ENCODE measurements around the gene INSL6.

INSL6 gene

DNA sequence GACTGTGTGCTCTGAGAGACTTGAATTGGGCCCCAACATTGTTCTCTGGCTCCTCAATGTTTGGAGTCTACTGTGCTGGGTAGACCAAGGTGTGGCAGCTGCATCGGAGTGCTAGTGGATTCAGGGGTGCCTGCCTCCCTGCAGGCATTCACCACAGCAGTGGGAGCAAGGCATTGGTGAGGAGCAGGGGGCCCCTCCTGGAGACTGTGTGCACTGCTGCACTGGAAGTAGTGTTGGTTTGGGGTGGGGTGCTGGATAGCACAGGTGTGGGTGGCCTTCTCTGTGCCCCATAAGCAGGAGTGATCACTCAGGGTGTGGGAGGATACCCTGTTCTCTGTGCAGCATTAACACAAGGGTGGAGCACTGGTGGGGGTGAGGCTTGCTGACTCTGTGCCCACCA, 39.2 kb downstream of the INSL6 start:
- TF ChIP-seq MAX (IDR thresholded peaks at IDR 0.05) (no peak), TEAD4 (IDR thresholded peaks at IDR 0.05) (no peak), TAF1 (IDR thresholded peaks at IDR 0.05; ENCODE audit: low read depth) (no peak), CEBPB (IDR thresholded peaks at IDR 0.05) (no peak), FOXM1 (IDR thresholded peaks at IDR 0.05; ENCODE audit: borderline replicate concordance, low read depth) (no peak)

- TF ChIP-seq ZBTB7A (IDR thresholded peaks at IDR 0.05; ENCODE audit: low read depth) = no peak
- TF ChIP-seq CREB1 (IDR thresholded peaks at IDR 0.05; ENCODE audit: low read depth) = no peak
- TF ChIP-seq NFIC (IDR thresholded peaks at IDR 0.05) = no peak
These were observed 41.2 kb downstream of the INSL6 start for GRCh38 chr9:5144217-5144616.

DNA sequence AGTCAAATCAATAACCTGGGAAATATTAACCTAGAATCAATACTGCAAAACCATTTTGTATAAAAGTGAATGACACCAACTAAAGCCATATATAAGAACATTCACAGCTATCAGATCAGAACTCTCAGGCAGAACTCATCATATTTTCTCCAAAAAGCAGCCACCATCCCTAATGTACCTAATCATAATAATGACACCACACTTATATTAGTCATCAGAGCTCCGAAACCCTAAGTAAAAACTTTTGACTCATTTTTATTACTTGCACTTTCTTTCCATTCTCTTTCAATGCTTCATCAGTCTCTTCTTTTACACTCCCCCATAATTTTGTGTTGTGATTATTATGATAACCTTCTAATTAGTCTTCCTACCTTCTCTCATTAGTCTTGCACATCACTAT, 45.3 kb downstream of the INSL6 start:
- TF ChIP-seq TEAD4 (IDR thresholded peaks at IDR 0.05) = no peak
- TF ChIP-seq CREB1 (IDR thresholded peaks at IDR 0.05; ENCODE audit: low read depth) = no peak
- TF ChIP-seq, protein P1, sequence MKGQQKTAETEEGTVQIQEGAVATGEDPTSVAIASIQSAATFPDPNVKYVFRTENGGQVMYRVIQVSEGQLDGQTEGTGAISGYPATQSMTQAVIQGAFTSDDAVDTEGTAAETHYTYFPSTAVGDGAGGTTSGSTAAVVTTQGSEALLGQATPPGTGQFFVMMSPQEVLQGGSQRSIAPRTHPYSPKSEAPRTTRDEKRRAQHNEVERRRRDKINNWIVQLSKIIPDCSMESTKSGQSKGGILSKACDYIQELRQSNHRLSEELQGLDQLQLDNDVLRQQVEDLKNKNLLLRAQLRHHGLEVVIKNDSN (IDR thresholded peaks at IDR 0.05) = no peak
- no peak for TF ChIP-seq TCF12 (IDR thresholded peaks at IDR 0.05; ENCODE audit: low read depth)
- no peak for TF ChIP-seq TAF1 (IDR thresholded peaks at IDR 0.05; ENCODE audit: low read depth)
- TF ChIP-seq RAD21 (IDR thresholded peaks at IDR 0.05; ENCODE audit: low read depth) = no peak
- no peak for TF ChIP-seq NFIC (IDR thresholded peaks at IDR 0.05)
- TF ChIP-seq ZBTB7A (IDR thresholded peaks at IDR 0.05; ENCODE audit: low read depth) = no peak
- TF ChIP-seq YY1 (IDR thresholded peaks at IDR 0.05; ENCODE audit: low read depth) = no peak
- no peak for TF ChIP-seq EGR1 (IDR thresholded peaks at IDR 0.05)
- no peak for TF ChIP-seq CEBPB (IDR thresholded peaks at IDR 0.05)
- TF ChIP-seq MAX (IDR thresholded peaks at IDR 0.05) = no peak
- TF ChIP-seq, protein P2, sequence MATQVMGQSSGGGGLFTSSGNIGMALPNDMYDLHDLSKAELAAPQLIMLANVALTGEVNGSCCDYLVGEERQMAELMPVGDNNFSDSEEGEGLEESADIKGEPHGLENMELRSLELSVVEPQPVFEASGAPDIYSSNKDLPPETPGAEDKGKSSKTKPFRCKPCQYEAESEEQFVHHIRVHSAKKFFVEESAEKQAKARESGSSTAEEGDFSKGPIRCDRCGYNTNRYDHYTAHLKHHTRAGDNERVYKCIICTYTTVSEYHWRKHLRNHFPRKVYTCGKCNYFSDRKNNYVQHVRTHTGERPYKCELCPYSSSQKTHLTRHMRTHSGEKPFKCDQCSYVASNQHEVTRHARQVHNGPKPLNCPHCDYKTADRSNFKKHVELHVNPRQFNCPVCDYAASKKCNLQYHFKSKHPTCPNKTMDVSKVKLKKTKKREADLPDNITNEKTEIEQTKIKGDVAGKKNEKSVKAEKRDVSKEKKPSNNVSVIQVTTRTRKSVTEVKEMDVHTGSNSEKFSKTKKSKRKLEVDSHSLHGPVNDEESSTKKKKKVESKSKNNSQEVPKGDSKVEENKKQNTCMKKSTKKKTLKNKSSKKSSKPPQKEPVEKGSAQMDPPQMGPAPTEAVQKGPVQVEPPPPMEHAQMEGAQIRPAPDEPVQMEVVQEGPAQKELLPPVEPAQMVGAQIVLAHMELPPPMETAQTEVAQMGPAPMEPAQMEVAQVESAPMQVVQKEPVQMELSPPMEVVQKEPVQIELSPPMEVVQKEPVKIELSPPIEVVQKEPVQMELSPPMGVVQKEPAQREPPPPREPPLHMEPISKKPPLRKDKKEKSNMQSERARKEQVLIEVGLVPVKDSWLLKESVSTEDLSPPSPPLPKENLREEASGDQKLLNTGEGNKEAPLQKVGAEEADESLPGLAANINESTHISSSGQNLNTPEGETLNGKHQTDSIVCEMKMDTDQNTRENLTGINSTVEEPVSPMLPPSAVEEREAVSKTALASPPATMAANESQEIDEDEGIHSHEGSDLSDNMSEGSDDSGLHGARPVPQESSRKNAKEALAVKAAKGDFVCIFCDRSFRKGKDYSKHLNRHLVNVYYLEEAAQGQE (IDR thresholded peaks at IDR 0.05; ENCODE audit: low read depth) = no peak

- no peak for TF ChIP-seq TAF1 (IDR thresholded peaks at IDR 0.05; ENCODE audit: low read depth)
- TF ChIP-seq CEBPB (IDR thresholded peaks at IDR 0.05) = no peak
- TF ChIP-seq EP300 (IDR thresholded peaks at IDR 0.05; ENCODE audit: borderline replicate concordance) = no peak
- no peak for TF ChIP-seq NFIC (IDR thresholded peaks at IDR 0.05)
- TF ChIP-seq ZBTB7A (IDR thresholded peaks at IDR 0.05; ENCODE audit: low read depth) = no peak
- TF ChIP-seq RAD21 (IDR thresholded peaks at IDR 0.05; ENCODE audit: low read depth) = no peak
- TF ChIP-seq TCF12 (IDR thresholded peaks at IDR 0.05; ENCODE audit: low read depth) = no peak
- TF ChIP-seq, protein P1 (IDR thresholded peaks at IDR 0.05) = no peak
- no peak for TF ChIP-seq EGR1 (IDR thresholded peaks at IDR 0.05)
- TF ChIP-seq YY1 (IDR thresholded peaks at IDR 0.05; ENCODE audit: low read depth) = no peak
- TF ChIP-seq MAX (IDR thresholded peaks at IDR 0.05) = no peak
- TF ChIP-seq FOXM1 (IDR thresholded peaks at IDR 0.05; ENCODE audit: borderline replicate concordance, low read depth) = no peak
These were observed 62.9 kb downstream of the INSL6 start for GRCh38 chr9:5122516-5122915.

GRCh38 chr9:5122116-5122515, 63.3 kb downstream of the INSL6 start:
- TF ChIP-seq CEBPB (IDR thresholded peaks at IDR 0.05) (no peak), TCF12 (IDR thresholded peaks at IDR 0.05; ENCODE audit: low read depth) (no peak), EP300 (IDR thresholded peaks at IDR 0.05; ENCODE audit: borderline replicate concordance) (no peak), YY1 (IDR thresholded peaks at IDR 0.05; ENCODE audit: low read depth) (no peak)

- TF ChIP-seq RAD21 (IDR thresholded peaks at IDR 0.05; ENCODE audit: low read depth) (no peak), NFIC (IDR thresholded peaks at IDR 0.05) (no peak)
These were observed 71.3 kb downstream of the INSL6 start for GRCh38 chr9:5113994-5114748.
